NK-92 treated with Interleukin-12 subunit alpha and Interleukin-12 subunit beta, amount 100 ng/mL, for 24 hours (cell line): ENCODE measurements around the gene CAMTA1.

Experiments used
- DNase-seq: peaks from one replicate; lab custom pipeline; 2025; lab: John Stamatoyannopoulos, UW

The CAMTA1 gene

DNA sequence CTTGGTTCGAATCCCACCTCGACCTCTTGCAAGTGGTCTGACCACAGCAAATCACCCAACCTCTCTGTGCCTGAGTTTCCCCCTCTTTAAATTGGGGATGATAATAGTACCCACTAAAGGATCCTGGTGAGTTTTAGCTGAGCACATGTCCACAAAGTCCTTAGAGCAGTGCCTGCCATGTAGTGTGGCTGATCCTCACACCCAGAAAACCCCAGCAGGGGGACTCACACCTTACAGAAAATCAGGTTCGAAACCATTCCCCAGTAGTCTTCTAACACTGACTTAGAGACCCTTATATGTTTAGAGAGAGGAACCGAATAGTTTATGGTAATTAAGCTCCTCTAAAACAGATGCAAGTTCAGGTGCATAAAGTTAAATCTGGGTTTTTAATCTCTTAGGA is 89.0 kb downstream of the CAMTA1 start:
- no peak for DNase-seq

DNA sequence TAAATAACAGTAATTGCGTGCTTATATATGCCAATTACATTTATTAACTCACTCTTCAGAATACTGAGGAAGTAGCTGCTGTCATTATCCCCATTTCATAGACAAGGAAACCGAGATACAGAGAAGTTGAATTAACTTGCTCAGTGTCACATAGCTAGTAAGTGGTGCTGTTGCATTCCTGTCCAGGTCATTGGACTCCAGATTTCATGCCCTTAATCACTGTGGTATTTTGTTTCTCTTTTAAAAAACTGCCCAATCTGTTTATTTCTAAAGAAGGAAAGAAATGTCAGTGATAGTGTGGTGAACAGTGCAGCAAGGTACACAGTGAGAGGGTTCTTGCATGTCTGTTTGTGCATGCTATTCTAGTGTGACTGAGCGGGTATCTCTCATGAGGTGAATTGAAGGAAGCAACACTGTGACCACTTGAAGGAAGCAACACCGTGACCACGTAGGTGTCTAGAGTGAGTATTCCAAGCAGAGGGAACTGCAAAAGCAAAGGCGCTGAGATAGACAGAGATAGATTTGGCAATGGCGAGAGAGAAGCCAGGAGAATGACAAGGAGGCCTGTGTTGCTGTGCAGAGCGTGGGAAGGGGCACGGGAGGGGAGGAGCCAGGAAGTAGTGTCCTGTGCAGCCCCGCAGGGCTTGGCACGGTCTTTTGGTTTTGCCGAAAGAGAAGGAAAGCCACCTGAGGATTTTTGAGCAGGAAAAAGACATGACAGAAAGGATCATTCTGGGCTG is 95.9 kb downstream of the CAMTA1 start:
- DNase-seq, result no peak

DNA sequence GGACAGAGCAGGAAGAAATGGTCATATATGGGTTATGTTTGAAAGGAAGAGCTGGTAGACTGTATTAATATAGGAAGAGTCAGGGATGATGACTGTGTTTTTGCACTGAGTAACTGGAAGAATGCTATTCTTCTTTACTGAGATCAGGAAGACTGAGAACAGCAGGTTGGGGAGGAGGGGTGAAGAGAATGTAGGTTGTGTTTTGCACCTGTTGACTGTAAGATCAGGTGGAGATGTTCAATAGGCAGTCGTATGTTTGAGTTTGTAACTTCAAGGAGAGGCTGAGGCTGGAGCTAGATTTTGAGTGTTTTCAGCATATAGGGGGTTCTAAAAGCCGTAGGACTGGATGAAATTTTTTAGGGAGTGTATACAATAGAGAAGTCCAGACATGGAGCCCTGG is 97.2 kb downstream of the CAMTA1 start:
- no peak for DNase-seq

DNA sequence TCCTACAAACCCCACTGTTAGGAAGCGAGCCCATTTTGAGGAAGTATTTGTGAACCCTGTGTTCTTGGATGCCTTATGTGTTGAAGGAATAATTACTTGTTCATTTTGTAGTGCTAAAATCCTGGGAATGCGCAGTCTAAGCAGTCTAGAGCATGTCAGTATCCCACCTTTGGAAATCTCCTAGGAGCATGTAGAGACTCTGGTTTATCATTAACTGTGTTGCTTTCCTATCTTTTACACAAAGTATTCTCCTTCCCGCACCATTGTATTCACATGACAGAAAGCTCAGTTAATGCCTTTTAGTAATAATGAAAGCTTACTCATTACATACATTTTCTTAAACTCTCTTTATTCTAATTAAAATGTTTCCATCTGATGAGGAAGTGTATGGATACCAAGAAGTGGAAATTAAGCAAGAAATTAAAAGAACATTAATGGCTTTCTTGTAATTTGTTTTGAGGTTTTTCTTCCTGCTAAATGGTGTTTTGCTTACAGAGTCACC is 99.4 kb downstream of the CAMTA1 start:
- no peak for DNase-seq

DNA sequence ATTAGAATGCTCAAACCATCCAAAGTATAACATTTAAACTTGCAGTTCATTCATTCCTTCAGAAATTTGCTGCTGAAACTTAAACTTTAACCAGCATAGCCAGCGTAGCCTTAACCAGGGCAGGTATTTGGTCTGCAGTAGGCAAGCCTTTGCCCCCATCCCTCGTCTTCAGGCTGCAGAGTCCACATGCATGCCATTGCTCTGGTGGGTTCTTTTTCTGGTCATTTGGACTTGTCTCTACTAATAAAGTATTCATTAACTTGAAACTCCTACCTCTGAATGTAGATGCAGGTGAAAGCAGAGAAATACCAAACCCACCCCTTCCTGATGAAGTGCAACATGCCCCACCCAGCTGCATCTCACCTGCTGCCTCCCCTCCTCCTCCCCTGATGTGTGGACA is 100.2 kb downstream of the CAMTA1 start:
- DNase-seq, result no peak

DNA sequence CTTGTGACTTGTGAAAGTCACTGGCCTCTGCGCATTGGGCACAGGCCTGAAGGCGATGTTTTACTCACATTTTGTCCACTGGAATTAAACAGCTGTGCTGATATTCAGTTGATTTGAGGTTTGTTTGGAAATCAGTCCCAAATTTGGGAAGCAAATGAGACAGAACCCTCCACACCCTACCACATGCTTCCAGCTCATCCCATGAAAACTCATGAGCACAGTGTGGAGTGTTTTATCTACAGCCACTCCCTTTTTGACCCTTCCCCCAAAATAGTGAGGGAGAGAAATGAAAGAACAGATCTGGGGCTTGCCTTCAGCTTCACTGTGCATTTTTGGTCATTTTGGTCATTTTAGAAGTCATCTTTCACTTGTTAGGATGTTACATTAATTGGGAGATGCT is 101.3 kb downstream of the CAMTA1 start:
- no peak for DNase-seq

DNA sequence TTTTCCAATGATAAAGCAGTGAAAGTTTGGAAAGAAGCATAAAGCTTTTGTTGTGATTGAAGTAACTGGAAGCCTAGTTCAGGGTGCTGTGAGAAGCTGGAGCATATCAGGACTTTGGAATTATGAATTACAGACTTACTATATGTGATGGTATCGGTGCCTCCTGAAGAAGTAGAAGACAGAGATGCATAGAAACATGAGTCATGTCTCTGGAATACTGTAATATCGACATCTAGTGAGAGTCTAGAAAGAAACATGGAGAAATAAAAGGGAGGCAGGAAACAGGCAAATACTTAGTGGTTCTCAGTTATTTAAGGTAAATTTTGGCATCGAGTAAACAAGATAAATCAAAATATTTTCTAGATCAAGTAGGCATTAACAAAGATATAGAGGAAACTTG is 103.0 kb downstream of the CAMTA1 start:
- DNase-seq, result no peak

DNA sequence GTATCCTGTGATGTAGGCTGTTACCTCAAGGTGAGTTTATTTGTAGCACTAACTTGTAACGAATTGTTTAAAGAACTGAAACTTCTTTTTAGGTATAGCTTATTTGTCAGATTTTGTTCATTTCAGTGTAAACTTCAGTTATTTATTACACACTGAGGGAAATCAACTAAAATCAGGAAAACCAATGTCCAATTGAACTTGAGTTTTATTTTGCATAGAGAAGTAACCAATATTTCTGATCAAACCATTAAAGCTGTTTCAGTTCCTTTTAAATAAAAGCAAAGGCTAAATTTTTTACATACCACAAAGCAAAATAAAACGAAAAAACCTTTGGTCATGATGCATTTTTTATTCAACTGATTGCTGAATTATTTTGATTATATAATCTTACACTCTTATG is 103.6 kb downstream of the CAMTA1 start:
- no peak for DNase-seq

DNA sequence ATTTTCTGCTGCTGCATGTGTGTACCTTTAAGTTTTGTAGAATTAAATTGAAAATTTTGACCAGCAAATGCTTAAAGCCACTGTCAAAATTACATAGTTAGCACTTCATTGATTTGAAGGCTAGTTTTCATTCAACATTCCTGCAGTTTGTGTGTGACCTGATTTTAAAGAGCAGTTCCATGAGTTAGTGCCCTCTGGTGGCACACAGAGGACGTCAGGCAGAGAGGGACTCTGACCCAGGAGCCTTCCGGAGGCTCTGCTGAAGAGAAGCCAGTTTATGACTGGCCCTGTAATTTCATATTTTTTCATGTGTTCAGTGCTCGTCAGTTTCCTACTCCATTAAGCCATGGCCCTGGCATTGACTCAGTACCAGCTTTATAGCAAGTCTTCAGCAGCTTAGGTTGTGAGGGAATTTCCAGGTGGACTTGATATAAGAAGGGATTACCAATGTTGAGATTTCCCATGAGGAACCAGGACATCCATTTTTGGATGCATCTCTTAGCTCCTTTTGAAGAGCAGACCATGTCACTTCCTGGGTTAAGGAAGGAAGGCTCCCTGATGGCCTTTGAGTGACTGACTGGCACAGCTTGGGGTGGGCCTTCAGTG is 104.7 kb downstream of the CAMTA1 start:
- no peak for DNase-seq

DNA sequence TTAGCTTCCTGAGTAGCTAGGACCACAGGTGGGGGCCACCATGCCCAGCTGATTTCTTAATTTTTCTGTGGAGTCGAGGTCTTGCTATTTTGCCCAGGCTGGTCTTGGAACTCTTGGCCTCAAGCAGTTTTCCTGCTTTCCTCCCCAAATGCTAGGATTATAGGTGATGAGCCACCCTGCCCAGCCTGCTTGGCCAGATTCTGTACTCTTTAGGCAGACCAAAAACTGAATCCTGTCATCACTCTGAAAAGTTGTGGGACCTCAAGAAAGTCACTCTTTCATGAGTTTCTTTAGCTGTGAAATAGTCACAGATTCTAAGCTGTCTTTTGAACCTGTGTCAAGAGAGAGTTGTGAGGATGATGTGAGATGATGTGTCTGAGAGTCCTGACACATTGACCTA is 105.4 kb downstream of the CAMTA1 start:
- no peak for DNase-seq

DNA sequence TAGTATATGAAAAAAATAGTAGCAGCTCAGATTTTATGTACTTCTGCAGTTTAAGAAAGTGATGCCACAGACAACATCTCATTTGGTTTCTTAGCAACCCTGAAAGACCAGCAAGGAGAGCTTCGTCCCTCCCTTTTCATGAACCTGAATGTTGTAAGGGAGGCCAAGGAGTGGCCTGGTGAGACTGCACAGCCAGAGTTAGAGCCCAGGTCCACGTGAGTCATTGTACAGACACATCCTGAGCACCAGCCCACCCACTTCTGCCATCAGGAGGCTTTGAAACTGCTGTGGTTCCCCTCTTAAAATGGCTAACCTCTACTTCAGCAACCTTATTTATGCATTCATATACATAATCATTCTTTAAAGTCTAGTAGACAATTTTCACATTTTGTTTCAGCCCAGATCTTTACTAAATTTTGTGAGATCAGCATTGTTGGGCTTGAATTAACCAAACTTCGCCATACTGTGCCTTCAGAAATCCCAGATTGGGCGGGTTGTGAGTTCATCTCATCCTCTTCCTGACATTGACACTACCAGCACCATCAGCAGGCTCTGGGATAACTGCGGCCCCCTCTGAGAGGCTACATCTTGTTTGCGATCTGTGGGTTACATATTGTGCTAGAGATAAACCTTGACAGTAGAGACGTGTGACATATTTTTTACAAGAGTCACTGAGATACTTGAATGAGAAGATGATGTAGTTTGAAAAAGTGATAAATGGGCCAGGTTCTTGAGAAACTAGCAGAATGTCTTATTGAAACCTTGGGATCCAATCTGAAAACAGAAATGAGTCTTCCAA is 106.7 kb downstream of the CAMTA1 start:
- DNase-seq, result no peak

DNA sequence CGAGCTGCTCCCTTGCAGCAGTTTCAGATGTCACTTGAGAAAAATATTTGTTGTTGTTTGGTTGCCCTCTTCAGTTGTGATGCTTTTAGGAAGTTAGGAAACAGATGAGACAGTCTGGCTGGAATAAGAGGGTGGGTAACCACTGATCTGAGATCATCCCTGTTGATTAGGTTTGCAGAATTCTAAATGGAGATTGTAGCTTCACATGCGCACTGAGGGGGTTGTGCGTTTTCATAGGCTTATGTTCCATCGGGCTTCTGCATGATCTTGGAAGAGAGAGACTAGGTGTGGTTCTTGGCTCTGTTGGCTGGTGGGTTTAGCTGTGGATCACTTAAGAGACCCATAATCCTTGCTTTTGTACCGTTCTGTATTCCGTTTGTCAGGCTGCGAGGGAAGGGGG is 108.1 kb downstream of the CAMTA1 start:
- no peak for DNase-seq

DNA sequence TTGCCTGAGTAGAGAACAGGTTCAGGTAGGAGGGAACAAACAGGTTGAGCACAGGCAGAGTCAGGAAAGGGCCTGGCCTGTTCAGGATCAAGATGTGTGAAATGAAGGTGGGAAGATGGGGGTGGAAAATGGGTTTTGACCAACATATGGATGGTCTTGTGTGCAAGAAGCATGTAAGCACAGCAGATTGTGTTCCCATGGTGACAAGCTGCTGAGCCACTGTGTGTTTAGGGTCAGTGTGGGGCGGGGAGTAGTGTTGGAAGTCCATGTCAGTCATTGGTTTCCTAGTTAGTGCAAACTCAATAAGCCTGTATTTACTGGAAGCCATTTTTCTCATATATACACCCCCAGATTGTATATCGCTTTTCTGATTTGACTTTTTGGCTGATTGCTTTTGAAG is 111.9 kb downstream of the CAMTA1 start:
- DNase-seq, result no peak

DNA sequence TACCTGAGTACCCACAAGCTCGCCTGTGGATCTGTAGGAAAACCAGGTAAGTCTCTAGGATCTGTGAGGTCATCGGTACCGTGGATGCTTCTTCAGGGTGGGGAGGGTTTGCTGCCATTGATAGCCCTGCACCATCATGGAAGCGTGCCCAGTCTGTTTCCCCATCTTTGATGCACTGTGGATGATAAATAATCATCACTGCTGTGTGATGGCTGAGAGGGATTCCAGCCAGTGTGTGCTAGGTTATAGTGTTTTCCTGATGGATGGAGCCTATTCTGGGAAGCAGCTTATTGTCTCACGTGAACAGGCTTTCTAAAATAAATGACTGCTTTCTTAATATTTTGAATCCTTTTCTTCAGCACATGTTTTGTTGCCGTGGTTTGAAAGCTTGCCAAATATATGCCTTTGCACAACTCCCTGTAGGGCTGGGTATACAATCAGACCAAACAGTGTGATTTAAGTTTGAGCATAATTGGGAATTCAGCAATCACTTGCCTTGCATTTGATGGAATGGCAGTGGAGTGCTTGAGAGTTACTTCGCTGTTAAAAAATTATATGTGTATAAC is 113.8 kb downstream of the CAMTA1 start:
- DNase-seq, result no peak

DNA sequence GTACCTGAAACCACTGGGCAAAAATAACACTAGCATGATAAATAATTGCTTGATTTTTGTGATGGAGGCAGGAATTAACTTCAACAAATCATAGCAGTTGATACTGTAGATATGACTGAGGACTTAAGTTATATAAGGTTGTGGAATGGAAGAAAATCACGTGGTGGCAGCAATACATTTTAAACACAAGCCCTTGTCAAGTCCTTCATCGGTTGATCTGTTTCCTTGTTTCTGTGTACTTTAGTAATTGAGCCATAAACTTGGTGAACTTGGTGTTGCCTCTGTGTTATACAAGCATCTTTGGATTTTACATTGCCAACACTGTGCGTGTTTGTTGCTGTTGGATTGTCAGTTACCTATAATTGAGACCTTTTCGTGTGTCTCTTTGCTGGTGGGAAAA is 114.4 kb downstream of the CAMTA1 start:
- DNase-seq, result no peak

DNA sequence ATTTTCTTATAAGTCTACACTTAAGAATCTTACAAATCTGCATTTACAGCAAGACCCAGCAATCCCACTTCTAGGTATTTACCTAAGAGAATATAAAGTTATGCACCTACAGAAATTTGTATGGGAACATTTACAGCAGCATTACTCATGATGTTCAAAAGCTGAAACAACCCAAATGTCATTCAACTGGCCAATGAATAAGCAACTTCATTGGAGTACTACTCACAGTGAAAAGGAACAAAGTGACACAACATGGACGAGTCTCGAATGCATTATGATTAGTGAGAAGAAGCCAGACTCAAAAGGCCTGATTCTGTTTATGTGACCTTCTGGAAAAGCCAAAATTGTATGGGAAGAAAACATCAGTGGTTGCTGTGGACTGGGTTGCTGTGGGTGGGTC is 116.9 kb downstream of the CAMTA1 start:
- no peak for DNase-seq

DNA sequence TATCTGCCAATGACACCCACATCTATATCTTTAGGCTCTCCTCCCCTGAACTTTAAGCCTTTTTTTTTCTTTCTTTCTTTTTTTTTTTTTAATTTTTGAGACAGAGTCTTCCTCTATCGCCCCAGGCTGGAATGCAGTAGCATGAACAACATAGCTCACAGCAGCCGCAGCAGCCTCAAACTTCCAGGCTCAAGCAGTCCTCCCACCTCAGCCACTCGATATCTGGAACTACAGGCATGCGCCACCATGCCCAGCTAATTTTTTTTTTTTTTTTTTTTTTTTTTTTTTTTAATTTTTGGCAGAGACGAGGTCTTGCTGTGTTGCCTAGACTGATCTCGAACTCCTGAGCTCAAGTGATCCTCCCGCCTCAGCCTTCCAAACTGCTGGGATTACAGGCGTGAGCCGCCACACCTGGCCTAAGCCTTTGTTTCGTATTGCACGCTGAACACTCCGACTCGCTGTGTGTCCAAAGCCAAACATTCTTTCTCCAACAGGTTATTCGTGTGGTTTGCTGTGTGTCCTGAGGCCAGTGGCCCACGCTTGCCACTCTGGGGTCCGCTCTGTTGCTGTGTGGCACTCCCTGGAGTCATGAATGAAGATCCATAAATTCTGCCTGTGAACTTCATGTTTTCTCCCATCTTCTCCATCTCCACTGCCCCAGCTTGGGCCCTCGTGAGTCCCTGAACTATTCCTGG is 119.4 kb downstream of the CAMTA1 start:
- no peak for DNase-seq

DNA sequence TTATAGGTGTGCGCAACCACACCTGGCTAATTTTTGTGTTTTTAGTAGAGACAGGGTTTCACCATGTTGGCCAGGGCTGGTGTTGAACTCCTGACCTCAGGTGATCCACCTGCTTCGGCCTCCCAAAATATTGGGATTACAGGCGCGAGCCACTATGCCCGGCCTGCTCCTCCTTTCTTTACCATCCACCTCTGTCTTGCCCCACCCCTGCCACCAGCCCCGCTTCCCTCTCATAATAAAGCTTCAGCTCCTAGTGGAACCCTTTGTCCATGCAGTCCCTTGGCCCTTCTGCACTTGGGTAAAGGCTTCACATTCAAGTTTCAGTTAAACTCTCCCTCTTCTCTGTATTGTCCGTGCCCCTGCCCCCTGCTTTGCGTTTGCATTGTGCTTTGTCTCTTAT is 120.1 kb downstream of the CAMTA1 start:
- DNase-seq, result no peak

DNA sequence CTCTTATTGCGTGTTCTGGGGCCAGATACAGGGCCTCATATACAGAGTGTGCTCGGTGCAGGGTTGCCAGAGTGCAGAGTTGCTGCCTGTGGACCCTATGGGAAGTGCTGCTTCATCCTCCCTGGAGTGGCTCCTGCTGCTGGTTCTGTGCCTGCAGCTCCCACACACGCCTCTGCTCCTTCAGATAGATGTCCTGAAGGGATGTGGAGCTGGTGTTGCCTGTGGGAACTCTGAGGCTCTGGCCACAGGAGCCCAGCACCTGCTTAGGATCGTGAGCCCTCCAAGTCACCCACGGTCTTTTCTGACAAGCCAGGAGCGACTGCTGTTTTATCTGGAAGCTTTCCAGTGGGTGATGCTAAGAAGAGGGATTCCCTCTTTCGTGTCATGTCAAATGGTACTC is 120.5 kb downstream of the CAMTA1 start:
- no peak for DNase-seq

DNA sequence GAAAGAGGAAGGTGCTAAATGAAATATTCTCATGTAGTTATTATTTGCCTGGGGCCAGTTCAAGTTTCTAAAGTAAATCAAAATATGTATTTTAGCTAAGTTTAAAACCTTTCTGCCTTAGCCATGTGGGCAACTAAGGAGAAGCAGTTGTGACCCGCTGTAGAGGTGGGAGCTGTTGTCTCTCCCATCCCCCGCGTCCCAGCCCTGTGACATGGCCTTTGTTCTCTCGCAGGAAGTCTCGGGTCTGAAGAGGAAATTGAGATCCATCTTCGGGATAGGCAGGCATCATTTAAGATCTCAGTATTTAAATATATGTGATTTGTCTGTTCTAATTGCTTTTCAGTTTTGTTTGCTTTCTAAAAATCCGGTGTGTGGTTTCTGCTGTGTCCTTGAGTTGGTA is 121.5 kb downstream of the CAMTA1 start:
- DNase-seq, result no peak

DNA sequence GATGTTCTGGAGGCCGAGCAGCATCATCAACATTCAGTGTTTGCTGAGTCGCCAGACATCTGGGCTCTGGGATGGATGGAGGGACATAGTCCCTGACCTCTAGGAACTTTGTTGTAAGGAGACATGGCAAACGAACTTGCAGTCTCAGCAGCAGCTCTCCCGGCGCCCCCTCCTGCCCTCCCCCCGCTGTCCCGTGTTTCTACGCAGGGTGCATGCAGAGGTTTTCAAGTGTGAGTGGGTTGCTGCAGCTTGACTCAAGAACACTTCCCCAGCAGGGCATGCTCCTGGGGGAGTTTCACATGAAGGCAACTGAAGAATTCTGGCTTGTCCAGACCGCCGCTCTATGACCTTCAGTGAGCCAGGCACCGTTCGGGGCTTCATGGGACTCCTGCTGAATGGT is 121.9 kb downstream of the CAMTA1 start:
- DNase-seq, result no peak
